Fibroblast of skin of left quadriceps (primary cell): ENCODE data around the gene IL17A.

Experiments
- DNase-seq, 2 experiments: peaks; one replicate each; pipeline ENCODE4 v3.0.0-alpha.2; 2013; ENCODE audit warnings: low read depth in 2 of 2

The IL17A gene

GRCh38 chr6:52186075-52186474, at the start of gene IL17A:
IL17A (plus strand) TSS chr6:52186375; CDS start chr6:52186432, 57 bp downstream.
- no peak for DNase-seq

- DNase-seq = no peak
Observed at GRCh38 chr6:52136934-52137467, 49.2 kb upstream of the IL17A start.

- DNase-seq = no peak
Observed at GRCh38 chr6:52138284-52138683, 47.9 kb upstream of the IL17A start.

- DNase-seq = no peak
Observed at GRCh38 chr6:52139985-52140680, 46.0 kb upstream of the IL17A start.

GRCh38 chr6:52141596-52141995, 44.6 kb upstream of the IL17A start:
- no peak for DNase-seq

GRCh38 chr6:52142556-52142955, 43.6 kb upstream of the IL17A start:
- DNase-seq = no peak

GRCh38 chr6:52143551-52143950, 42.6 kb upstream of the IL17A start:
- DNase-seq = no peak

GRCh38 chr6:52144196-52145076, 41.7 kb upstream of the IL17A start:
- DNase-seq = no peak

GRCh38 chr6:52146851-52147445, 39.2 kb upstream of the IL17A start:
- no peak for DNase-seq

GRCh38 chr6:52149076-52149475, 37.1 kb upstream of the IL17A start:
- no peak for DNase-seq

GRCh38 chr6:52149949-52150348, 36.2 kb upstream of the IL17A start:
- DNase-seq = no peak

GRCh38 chr6:52152070-52152423, 34.1 kb upstream of the IL17A start:
- no peak for DNase-seq

- DNase-seq = no peak
Observed at GRCh38 chr6:52152711-52153160, 33.4 kb upstream of the IL17A start.

- DNase-seq = no peak
Observed at GRCh38 chr6:52154381-52154780, 31.8 kb upstream of the IL17A start.

- DNase-seq = no peak
Observed at GRCh38 chr6:52155791-52156576, 30.2 kb upstream of the IL17A start.

GRCh38 chr6:52157301-52157941, 28.8 kb upstream of the IL17A start:
- DNase-seq = peak; percentile 4 to 8

- no peak for DNase-seq
Observed at GRCh38 chr6:52160472-52161104, 25.6 kb upstream of the IL17A start.

- no peak for DNase-seq
Observed at GRCh38 chr6:52161689-52162438, 24.3 kb upstream of the IL17A start.

- DNase-seq = peak; percentile 4
Observed at GRCh38 chr6:52162940-52163908, 23.0 kb upstream of the IL17A start.
